Gastrocnemius medialis (tissue), 4 donors: ENCODE results near the gene DPM3. TPM values are rescaled to one million over a fixed set of nuclear protein-coding genes. Genes with fewer than 3 reads are reported as not detected.

Experiments
- ATAC-seq, 2 donors: fragments of 150-250 bp; one replicate each; pipeline ENCODE4 v1.9.1; 2016
- DNase-seq, 2 donors: peaks; one replicate each; pipeline ENCODE4 v3.0.0-alpha.2; 2019
- H3K27ac ChIP-seq, 4 donors: fragments of 200-600 bp; sonication (generic); 1 replicate in 1 of 4; 2 replicates in 3 of 4; pipeline ENCODE4 v1.5.1; 2016 to 2018; ENCODE audit warnings: mild to moderate bottlenecking in 2 of 4, moderate library complexity in 1 of 4
- H3K27me3 ChIP-seq, 3 donors: fragments of 200-600 bp; sonication (generic) in 2 of 3; 1 replicate in 1 of 3; 2 replicates in 2 of 3; pipeline versions ENCODE4 v1.5.1 to v1.6.0; 2016 to 2019; ENCODE audit warnings: mild to moderate bottlenecking in 1 of 3, moderate library complexity in 1 of 3
- H3K36me3 ChIP-seq, 2 donors: fragments of 200-600 bp; sonication (generic) in 1 of 2; one replicate each; pipeline ENCODE4 v1.5.1; 2017 to 2018
- H3K4me1 ChIP-seq, 2 donors: fragments of 200-600 bp; sonication (generic) in 1 of 2; one replicate each; pipeline ENCODE4 v1.5.1; 2016 to 2017; ENCODE audit warnings: mild to moderate bottlenecking in 2 of 2
- H3K4me3 ChIP-seq, 4 donors: fragments of 200-600 bp; sonication (generic) in 3 of 4; 1 replicate in 1 of 4; 2 replicates in 3 of 4; pipeline ENCODE4 v1.5.1; 2016 to 2019; ENCODE audit warnings: mild to moderate bottlenecking in 2 of 4
- H3K9me3 ChIP-seq, 3 donors: fragments of 200-600 bp; sonication (generic) in 2 of 3; 1 replicate in 1 of 3; 2 replicates in 2 of 3; pipeline ENCODE4 v1.5.1; 2016 to 2019
- POLR2A ChIP-seq, 2 donors: fragments of 450-650 bp; IDR thresholded peaks; one replicate each; pipeline ENCODE4 v1.6.1; 2017; ENCODE audit warnings: antibody characterized with exemption in 2 of 2, mild to moderate bottlenecking in 2 of 2, moderate library complexity in 2 of 2
- in situ Hi-C, 4 donors: fragments of 200-750 bp; cut with MboI; loops; one replicate each; pipeline versions ENCODE4 v1.15.0 to v1.8.0; 2017; ENCODE audit warnings: low sequenced_read_pairs in 4 of 4
- intact Hi-C: fragments of 100-400 bp; cut with DNase I; formaldehyde crosslinking; loops from one replicate; pipeline ENCODE4 v1.15.1; 2023; ENCODE audit warnings: low total_unique reads
- total RNA-seq, 4 donors: library from RNA; depleted of rRNA; stranded (reverse); fragments of >200 nt; gene quantifications; one replicate each; pipeline versions ENCODE4 v1.1.0 to v1.2.3, GENCODE V29; 2016
- TF ChIP-seq, protein P1 (sequence below), 5 experiments: fragments of 450-650 bp in 3 of 5; fragments of 200-600 bp in 2 of 5; sonication (generic) in 2 of 5; IDR thresholded peaks in 4 of 5; conservative IDR thresholded peaks in 1 of 5; 1 replicate in 4 of 5; 2 replicates in 1 of 5; pipeline ENCODE4 v1.5.1; 2016 to 2019; ENCODE audit warnings: antibody characterized with exemption in 5 of 5, mild to moderate bottlenecking in 3 of 5, moderate library complexity in 3 of 5

Gene DPM3
- total RNA-seq, 4 donors from 2014 or later: 7.3 to 69.5 (median 57.9) TPM

DNA sequence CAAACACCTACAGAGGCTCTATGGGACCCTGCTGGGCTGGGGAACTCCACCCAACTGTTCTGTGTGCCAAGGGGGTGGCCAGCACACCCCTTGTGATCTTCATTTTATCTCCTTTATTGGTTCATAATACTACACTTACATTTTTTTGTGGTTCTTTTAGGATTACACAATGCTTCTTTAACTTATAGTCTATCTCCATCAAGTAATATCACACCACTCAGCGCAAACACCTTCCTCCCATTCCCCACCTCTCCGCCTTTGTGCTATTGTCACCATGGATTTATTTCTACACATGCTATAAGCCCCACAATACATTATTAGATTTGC lies 45.7 kb downstream of the DPM3 start:
- intact Hi-C loops (no loop called here), in situ Hi-C loops (loop anchor here (5.0 kb wide), 1 partner anchor 73 kb away; no protein-coding TSS in a partner anchor)
- Histone ChIP-seq H3K4me3 (no peak overlapping the region), H3K4me1 (peaks cover 12 to 13% of the 10 kb centered on the region in 2 donors), H3K9me3 (no peaks in the 10 kb centered on the region), H3K27me3 (no peaks in the 10 kb centered on the region), H3K27ac (peak overlapping the region in 1 of 4 donors; percentile 55), H3K36me3 (no peaks in the 10 kb centered on the region)
- no peak for TF ChIP-seq POLR2A (IDR thresholded peaks at IDR 0.05)
- TF ChIP-seq, protein P1, sequence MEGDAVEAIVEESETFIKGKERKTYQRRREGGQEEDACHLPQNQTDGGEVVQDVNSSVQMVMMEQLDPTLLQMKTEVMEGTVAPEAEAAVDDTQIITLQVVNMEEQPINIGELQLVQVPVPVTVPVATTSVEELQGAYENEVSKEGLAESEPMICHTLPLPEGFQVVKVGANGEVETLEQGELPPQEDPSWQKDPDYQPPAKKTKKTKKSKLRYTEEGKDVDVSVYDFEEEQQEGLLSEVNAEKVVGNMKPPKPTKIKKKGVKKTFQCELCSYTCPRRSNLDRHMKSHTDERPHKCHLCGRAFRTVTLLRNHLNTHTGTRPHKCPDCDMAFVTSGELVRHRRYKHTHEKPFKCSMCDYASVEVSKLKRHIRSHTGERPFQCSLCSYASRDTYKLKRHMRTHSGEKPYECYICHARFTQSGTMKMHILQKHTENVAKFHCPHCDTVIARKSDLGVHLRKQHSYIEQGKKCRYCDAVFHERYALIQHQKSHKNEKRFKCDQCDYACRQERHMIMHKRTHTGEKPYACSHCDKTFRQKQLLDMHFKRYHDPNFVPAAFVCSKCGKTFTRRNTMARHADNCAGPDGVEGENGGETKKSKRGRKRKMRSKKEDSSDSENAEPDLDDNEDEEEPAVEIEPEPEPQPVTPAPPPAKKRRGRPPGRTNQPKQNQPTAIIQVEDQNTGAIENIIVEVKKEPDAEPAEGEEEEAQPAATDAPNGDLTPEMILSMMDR (IDR thresholded peaks at IDR 0.05 in 4 of 5, conservative IDR thresholded peaks at IDR 0.05 in 1 of 5): no peak
- ATAC-seq: no peak
- no peak for DNase-seq

DNA sequence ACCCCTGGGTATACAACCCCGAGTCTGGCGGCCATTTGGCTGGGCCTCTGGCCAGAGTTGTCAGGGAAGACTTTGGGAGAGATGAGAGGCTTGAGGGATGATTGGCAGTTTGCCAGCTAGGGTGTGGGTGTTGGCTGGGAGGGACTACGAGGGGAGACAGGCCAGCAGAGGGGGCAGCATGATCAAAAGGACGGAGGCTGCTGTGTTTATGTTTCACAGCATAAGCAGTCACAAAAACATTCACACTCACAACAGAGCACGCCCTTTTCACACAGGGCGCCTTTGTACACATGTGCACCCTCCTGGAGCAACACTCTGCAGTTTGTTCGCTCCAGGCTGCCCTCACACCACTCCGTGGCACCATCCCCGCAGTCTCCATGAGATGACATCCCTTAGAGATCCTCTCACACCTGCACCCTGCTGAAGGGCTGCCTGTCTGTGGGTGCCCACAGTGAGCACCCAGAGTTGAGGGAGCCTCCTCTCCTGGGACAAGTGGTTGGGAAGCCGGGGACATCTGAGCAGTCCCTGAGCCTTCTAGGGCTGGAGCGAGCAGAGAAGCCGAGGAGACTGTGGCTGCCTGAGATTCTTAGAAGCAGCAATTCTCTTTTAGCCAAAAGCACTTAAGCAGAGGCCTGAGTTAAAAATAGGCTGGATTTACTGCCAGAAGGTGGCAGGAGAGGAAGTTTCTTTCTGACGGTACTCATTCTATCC lies 46.3 kb downstream of the DPM3 start:
- intact Hi-C loops: no loop called here
- no peak for TF ChIP-seq POLR2A (IDR thresholded peaks at IDR 0.05)
- TF ChIP-seq, protein P1 (IDR thresholded peaks at IDR 0.05 in 4 of 5, conservative IDR thresholded peaks at IDR 0.05 in 1 of 5): peak in 4 of 5 experiments; percentile 18 to 46 (median 26)
- peak overlapping the region in 2 of 4 donors; percentile 14 to 55 for H3K27ac ChIP-seq
- DNase-seq (no peak), ATAC-seq (peak; percentile 53 to 58)
- H3K4me1 ChIP-seq: peaks cover 12 to 13% of the 10 kb centered on the region in 2 donors
- in situ Hi-C loops: loop anchor here (5.0 kb wide), 1 partner anchor 73 kb away; no protein-coding TSS in a partner anchor
- H3K27me3 ChIP-seq: no peaks in the 10 kb centered on the region
- no peak overlapping the region for H3K4me3 ChIP-seq
- no peaks in the 10 kb centered on the region for H3K36me3 ChIP-seq
- H3K9me3 ChIP-seq: no peaks in the 10 kb centered on the region

DNA sequence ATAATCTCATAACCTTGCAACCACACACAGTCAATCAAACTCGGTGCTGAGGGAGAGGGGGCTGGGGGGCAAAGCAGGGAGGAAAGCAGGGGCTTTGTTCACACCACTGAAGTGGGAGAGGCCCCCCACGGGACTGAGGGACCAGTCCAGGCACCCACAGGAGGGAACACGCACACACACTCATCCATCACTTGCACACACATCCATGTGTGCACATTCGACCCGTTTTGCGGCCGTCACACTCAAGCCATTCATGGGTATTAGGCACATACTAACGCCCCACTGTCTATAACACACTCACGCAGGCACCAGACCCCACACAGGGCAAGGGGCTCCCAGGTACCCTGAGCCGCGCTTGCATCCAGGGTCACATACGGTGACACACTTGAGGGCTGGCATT lies 47.7 kb downstream of the DPM3 start:
- no peaks in the 10 kb centered on the region for H3K36me3 ChIP-seq
- H3K27me3 ChIP-seq: no peaks in the 10 kb centered on the region
- DNase-seq (no peak), ATAC-seq (no peak)
- TF ChIP-seq, protein P1 (IDR thresholded peaks at IDR 0.05 in 4 of 5, conservative IDR thresholded peaks at IDR 0.05 in 1 of 5): no peak
- TF ChIP-seq POLR2A (IDR thresholded peaks at IDR 0.05): no peak
- H3K4me1 ChIP-seq: peaks cover 12 to 13% of the 10 kb centered on the region in 2 donors
- H3K27ac ChIP-seq: no peak overlapping the region
- intact Hi-C loops (no loop called here), in situ Hi-C loops (loop anchor here (5.0 kb wide), 1 partner anchor 75 kb away; no protein-coding TSS in a partner anchor)
- H3K4me3 ChIP-seq: no peak overlapping the region
- no peaks in the 10 kb centered on the region for H3K9me3 ChIP-seq

DNA sequence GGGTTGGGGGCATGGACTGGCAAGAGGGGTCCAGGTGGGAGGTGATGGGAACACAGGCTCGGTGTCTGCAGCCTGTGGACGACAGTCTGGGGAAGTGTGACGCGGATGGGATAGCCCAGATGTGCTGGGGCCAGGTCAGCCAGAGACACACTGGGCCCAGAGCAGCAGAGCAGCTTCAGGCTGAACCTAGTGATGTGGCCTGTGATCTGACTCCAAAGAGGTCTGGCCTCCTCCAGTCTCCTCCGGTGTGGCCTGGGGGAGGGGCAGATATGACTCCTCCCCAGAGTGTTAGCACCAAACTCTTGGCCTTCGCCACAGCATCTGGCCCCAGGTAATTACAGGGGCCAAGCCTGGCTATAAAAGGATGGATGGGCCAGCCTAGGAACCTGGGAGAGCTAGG lies 48.2 kb downstream of the DPM3 start:
- no peaks in the 10 kb centered on the region for H3K36me3 ChIP-seq
- H3K4me3 ChIP-seq: no peak overlapping the region
- no peaks in the 10 kb centered on the region for H3K9me3 ChIP-seq
- intact Hi-C loops: no loop called here
- H3K4me1 ChIP-seq: peaks cover 12 to 13% of the 10 kb centered on the region in 2 donors
- no peak for TF ChIP-seq POLR2A (IDR thresholded peaks at IDR 0.05)
- TF ChIP-seq, protein P1 (IDR thresholded peaks at IDR 0.05 in 4 of 5, conservative IDR thresholded peaks at IDR 0.05 in 1 of 5): no peak
- ATAC-seq (no peak), DNase-seq (no peak)
- in situ Hi-C loops: loop anchor here (5.0 kb wide), 1 partner anchor 75 kb away; no protein-coding TSS in a partner anchor
- no peak overlapping the region for H3K27ac ChIP-seq
- no peaks in the 10 kb centered on the region for H3K27me3 ChIP-seq
